GM21528 (cell line): Measurements from ENCODE around the gene IRGQ.
"Not testable (repeated sequence)": the region's sequence is repeated elsewhere in the genome, so short reads cannot be mapped to it uniquely, and the experiment has no call there.

Source experiments
- ATAC-seq: cut with Tn5 transposase; IDR thresholded peaks from one replicate; pipeline ENCODE4 v1.9.1; 2021; ENCODE audit warnings: mild to moderate bottlenecking, moderate library complexity; ENCODE audit not compliant: unreplicated experiment, low FRiP score

IRGQ gene

DNA sequence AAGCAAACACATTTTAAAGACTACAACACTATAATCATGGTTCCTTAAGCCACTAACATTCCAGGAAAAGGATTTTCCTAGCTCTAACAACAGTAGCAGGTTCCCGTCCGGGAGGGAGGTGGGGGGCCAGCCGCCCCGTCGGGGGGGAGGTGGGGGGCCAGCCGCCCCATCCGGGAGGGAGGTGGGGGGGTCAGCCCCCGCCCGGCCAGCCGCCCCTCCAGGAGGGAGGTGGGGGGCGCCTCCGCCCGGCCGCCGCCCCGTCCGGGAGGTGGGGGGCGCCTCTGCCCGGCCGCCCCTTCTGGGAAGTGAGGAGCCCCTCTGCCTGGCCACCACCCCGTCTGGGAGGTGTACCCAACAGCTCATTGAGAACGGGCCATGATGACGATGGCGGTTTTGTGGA is 48.0 kb downstream of the IRGQ start:
- not testable (repeated sequence) for ATAC-seq

DNA sequence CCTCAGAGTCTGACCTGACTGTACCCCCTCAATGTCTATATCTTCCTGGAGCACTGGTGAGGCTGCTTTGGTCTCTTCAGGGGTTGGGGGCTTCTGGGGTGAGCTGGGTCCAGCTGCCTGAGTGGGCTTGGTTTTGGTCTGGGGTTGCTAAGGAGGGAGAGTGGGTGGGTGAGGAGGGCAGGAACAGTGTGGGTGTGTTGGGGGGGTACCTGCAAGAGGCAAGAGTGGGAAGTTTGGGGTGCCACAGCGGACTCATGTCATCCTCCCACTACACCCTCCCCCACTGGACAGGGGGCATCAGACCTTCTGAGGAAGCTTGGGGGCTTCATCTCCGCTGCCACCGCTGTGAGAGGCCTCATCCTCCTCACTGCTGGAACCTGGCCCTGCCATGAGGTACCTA is 49.4 kb downstream of the IRGQ start:
- no peak for ATAC-seq

DNA sequence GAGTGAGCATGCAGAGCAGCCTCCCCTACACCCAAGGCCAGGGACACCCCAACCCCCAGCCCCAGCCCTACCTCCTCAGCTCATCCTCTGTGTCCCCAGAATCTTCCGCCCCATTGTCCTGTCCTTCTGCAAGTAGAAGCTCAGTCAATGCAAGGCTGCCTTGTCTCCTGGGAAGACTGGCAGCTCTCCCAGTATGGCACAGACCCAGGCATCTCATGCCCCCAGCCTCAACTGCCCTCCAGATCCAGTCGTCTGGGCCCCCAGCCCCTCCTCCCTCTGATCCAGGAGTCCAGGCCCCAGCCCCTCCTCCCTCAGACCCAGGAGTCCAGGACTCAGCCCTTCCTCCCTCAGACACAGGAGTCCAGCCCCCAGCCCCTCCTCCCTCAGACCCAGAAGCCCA is 50.0 kb downstream of the IRGQ start:
- ATAC-seq = no peak

DNA sequence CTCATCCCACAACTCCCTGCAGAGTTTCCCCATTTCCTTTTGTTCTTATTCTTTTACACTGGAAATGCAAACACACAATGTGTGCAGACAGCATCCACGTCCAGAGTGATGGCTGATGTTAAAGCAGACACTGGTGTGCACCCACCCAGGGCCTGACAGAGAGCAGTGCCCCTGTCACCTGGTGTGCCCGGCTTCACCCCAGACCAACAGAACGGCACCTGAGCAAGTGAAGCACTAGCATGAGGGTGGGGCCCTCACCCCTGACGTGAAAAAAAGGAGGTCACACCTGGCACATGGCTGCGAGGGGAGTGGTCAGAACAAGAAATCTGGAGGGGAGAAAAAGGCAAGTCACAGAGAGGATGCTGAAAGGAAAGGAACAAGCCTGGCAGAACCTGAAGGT is 50.7 kb downstream of the IRGQ start:
- no peak for ATAC-seq

DNA sequence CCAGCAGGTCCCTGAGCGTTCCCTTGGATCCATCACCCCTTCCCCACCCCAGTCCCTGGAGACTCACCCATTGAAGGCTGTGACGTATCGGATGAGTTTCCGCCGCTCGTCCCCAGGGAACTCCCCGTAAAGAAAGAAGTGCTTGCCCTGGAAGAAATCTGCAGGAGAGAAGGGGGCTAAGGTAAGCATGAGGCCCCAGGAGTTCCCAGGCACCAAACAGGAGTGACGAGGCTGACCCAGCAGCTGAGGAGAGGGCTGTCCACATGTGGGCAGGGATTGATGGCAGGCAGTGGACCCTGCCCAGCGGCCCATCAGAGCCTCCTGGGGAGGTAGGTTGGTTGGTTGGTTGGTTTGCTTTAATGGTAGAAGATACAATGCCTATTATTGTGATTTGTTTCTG is 51.9 kb downstream of the IRGQ start:
- no peak for ATAC-seq

DNA sequence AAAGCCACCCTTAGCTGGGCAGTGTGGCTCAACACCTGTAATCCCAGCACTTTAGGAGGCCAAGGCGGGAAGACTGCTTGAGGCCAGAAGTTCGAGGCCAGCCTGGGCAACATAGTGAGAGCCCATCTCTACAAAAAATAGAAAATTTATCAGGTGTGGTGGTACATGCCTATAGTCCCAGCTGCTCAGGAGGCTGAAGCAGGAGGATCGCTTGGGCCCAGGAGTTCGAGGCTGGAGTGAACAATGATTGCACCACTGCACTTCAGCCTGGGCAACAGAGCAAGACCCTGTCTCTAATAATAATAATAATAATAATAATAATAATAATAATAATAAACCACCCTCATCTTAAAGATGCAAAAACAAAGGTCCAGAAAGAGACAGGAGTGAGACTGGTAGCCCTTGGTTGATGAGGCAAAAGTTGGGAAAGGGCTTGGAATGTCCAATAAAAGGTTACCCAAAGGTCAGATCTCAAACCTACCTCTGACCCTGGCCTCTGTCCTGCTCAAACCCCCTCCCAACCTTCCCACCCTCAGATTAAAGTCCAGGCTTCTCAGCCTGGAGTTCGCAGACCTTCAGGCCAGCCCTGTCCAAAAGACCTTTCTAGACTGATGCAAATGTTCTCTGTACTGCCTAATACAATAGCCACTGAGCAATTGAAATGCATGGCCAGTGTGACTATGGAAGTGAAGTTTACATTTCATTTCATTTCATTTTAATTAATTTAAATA is 53.8 kb downstream of the IRGQ start:
- no peak for ATAC-seq

DNA sequence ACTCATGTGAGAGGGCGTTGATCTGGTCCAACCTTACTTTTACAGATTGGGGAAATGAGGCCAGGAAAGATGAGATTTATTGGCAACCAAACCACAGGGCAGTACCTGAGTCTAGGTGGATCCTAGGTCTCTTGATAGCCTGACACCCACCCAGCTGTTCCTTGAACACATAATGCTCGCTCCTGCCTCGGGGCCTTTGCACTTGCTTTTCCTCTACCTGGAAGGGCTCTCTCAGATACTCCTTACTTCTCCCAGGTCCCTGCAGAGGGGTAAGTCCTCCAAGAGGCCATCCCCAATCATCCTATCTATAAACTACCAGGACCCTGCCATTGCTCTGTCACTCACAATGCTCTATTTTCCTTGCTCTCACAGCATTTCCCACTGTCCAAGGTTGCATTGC is 55.6 kb downstream of the IRGQ start:
- no peak for ATAC-seq

DNA sequence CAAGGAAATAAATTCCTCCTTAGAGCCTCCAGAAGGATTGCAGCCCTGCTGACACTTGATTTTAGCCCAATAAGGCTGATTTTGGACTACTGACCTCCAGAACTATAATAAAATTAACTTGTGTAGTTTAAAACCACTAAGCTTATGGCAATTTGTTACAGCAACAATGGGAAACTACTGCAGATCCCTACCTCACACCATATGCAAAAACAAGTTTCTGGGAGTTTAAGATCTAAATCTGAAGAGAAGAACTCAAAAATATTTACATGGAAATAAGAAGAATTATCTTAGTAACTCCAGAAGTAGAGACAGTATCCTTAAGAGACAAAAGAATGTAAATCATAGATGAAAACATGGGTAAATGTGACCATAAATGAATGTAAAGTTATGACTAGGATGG is 57.0 kb downstream of the IRGQ start:
- ATAC-seq = no peak

- no peak for ATAC-seq
These were observed 60.8 kb downstream of the IRGQ start for GRCh38 chr19:43534816-43535761.
